Cardiac atrium fibroblast (primary cell): ENCODE data around the gene TNC. TPM values are rescaled to one million over a fixed set of nuclear protein-coding genes. Genes with fewer than 3 reads are reported as not detected.

Experiments used
- total RNA-seq: library from RNA; depleted of rRNA; stranded (reverse); fragments of >200 nt; gene quantifications from 2 replicates; pipeline ENCODE4 v1.2.3, GENCODE V29; 2015

The TNC gene
- total RNA-seq, result 0.18 and 1.6 TPM in 2 replicates

DNA sequence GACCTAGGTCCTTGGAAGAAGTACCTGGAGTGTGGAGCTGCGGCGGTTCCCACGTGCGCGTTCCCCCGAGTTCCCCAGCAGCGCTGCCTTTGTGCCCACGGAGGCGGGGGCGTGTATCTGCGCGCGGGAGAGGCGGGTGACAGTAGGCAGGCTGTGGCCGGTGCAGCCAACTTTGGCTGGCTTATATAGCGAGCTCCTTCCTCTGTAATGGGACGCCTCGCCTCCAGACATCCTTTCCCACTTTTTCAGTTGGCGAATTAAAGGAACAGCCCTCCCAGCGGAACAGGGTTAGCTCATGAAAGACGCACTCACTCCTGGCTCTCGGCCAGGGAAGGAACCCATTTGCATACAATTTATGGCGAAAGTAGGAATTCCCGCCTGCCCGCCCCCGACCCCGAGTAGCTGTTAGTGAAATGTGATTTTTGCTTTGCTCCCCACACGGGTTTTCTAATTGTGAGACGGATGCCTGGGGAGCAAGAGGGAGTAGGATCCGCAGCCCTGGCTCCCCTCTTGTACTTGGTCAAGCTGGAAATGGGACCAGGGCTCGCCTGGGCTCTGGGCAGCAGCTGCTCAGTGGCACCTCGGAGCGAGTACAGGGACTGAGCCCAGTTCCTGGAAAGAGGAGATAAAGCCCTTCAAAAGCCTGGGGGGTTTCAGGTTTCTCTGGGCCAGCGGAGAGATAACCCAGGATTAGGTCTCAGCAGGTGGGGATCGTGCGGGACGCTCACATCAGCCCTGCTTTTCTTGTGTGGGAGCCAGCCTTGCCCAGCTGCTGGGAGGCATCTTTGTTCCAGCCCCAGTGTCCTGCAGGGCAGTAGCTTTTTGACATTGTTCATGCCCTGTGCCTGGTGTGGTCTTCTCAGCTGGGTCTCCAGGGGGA, at the start of gene TNC:
Gene TNC, minus strand, starts transcription at position 159 of the 880 bp plus-strand sequence. CDS start 27,139 bp downstream, outside the sequence.

Other genes with a start within 250 kb of the TNC start
- gene TNFSF8, start 187.6 kb downstream of the TNC start, total RNA-seq, result not detected in 2 replicates